Ramos (cell line): ENCODE results near the gene C1orf105.

Experiments used
- in situ Hi-C: fragments of 300-500 bp; cut with MboI; formaldehyde crosslinking; loops from one replicate; pipeline ENCODE4 v1.14.3; 2022; ENCODE audit warnings: low sequenced_read_pairs; ENCODE audit not compliant: unreplicated experiment

C1orf105 gene

GRCh38 chr1:172394141-172394751 lies 26.2 kb upstream of the C1orf105 start:
- in situ Hi-C loops: loop anchor here (25.0 kb wide), 1 partner anchor 607 kb away; the partner anchor contains the start of gene METTL13

- in situ Hi-C loops: loop anchor here (25.0 kb wide), 1 partner anchor 608 kb away; the partner anchor contains the start of gene METTL13
These were observed 25.7 kb upstream of the C1orf105 start for GRCh38 chr1:172394811-172395210.

- in situ Hi-C loops: loop anchor here (25.0 kb wide), 1 partner anchor 608 kb away; the partner anchor contains the start of gene METTL13
These were observed 24.9 kb upstream of the C1orf105 start for GRCh38 chr1:172395576-172395975.

GRCh38 chr1:172397221-172397620 lies 23.3 kb upstream of the C1orf105 start:
- in situ Hi-C loops: loop anchor here (25.0 kb wide), 1 partner anchor 610 kb away; the partner anchor contains the start of gene METTL13

GRCh38 chr1:172397633-172398032 lies 22.9 kb upstream of the C1orf105 start:
- in situ Hi-C loops: loop anchor here (25.0 kb wide), 1 partner anchor 610 kb away; the partner anchor contains the start of gene METTL13

GRCh38 chr1:172398193-172398592 lies 22.3 kb upstream of the C1orf105 start:
- in situ Hi-C loops: loop anchor here (25.0 kb wide), 1 partner anchor 611 kb away; the partner anchor contains the start of gene METTL13

GRCh38 chr1:172398970-172399755 lies 21.3 kb upstream of the C1orf105 start:
- in situ Hi-C loops: loop anchor here (25.0 kb wide), 1 partner anchor 612 kb away; the partner anchor contains the start of gene METTL13

GRCh38 chr1:172399756-172400721 lies 20.4 kb upstream of the C1orf105 start:
- in situ Hi-C loops: loop anchor here (25.0 kb wide), 3 partner anchors 263 to 613 kb away; partner anchors contain the start of gene METTL13

- in situ Hi-C loops: loop anchor here (25.0 kb wide), 2 partner anchors 263 to 388 kb away; no protein-coding TSS in a partner anchor
These were observed 19.8 kb upstream of the C1orf105 start for GRCh38 chr1:172400722-172401105.

GRCh38 chr1:172401477-172401876 lies 19.0 kb upstream of the C1orf105 start:
- in situ Hi-C loops: loop anchor here (25.0 kb wide), 2 partner anchors 264 to 389 kb away; no protein-coding TSS in a partner anchor

GRCh38 chr1:172401892-172402291 lies 18.6 kb upstream of the C1orf105 start:
- in situ Hi-C loops: loop anchor here (25.0 kb wide), 2 partner anchors 265 to 390 kb away; no protein-coding TSS in a partner anchor

- in situ Hi-C loops: loop anchor here (25.0 kb wide), 2 partner anchors 266 to 391 kb away; no protein-coding TSS in a partner anchor
These were observed 17.5 kb upstream of the C1orf105 start for GRCh38 chr1:172402878-172403569.

- in situ Hi-C loops: loop anchor here (25.0 kb wide), 2 partner anchors 267 to 392 kb away; no protein-coding TSS in a partner anchor
These were observed 16.4 kb upstream of the C1orf105 start for GRCh38 chr1:172404121-172404520.

GRCh38 chr1:172405912-172406311 lies 14.6 kb upstream of the C1orf105 start:
- in situ Hi-C loops: loop anchor here (25.0 kb wide), 2 partner anchors 269 to 394 kb away; no protein-coding TSS in a partner anchor

GRCh38 chr1:172406968-172407367 lies 13.5 kb upstream of the C1orf105 start:
- in situ Hi-C loops: loop anchor here (25.0 kb wide), 2 partner anchors 270 to 395 kb away; no protein-coding TSS in a partner anchor

GRCh38 chr1:172408958-172409357 lies 11.5 kb upstream of the C1orf105 start:
- in situ Hi-C loops: loop anchor here (25.0 kb wide), 2 partner anchors 272 to 397 kb away; no protein-coding TSS in a partner anchor

GRCh38 chr1:172410027-172410426 lies 10.5 kb upstream of the C1orf105 start:
- in situ Hi-C loops: loop anchor here (25.0 kb wide), 2 partner anchors 273 to 398 kb away; no protein-coding TSS in a partner anchor

GRCh38 chr1:172411791-172412338 lies 8.6 kb upstream of the C1orf105 start:
- in situ Hi-C loops: loop anchor here (25.0 kb wide), 2 partner anchors 275 to 400 kb away; no protein-coding TSS in a partner anchor
